ENCODE data around the gene NPSR1. TPM values are rescaled to one million over a fixed set of nuclear protein-coding genes. Genes with fewer than 3 reads are reported as not detected.

The NPSR1 gene
- total and polyA plus RNA-seq, 9 of the 15 experiments (the other 6 are each of a cell fraction or from before 2014, with no cell fraction given), result not detected

DNA sequence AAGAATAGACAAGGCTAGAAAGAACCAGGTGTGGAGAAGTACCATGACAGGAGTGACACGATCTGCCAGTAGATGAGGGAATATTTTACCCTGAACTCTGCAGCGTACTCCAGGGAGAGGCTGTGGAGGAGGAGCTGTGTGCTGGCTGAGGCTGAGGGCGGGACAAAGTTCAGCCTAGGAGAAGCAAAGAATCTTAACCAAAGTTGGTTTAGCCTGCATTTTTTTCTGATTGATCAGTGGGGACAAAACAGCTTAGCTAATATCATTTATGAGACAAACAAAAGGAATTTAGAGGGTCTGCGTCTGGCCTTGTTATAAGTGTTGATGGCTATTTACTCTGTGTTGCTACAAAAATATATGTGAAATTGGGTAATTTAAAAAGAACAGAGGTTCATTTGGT is 5.2 kb upstream of the NPSR1 start:
- CTCF ChIA-PET (ENCODE audit: low intra/inter-chr PET ratio), result no interaction called here
- H3K36me3 ChIP-seq (ENCODE audit: control insufficient read depth, insufficient read depth, low read length), result no peaks in the 10 kb centered on the region
- no peaks in the 10 kb centered on the region for H3K9me1 ChIP-seq (ENCODE audit: control insufficient read depth, insufficient read depth, low read length)
- H4K20me1 ChIP-seq (replicated peaks; ENCODE audit: control insufficient read depth, insufficient read depth, low read length), result no peaks in the 10 kb centered on the region
- no peaks in the 10 kb centered on the region for H3K4me1 ChIP-seq (replicated peaks in 1 of 2; ENCODE audit: control insufficient read depth in 2 of 2, insufficient read depth in 2 of 2, low read length in 2 of 2)
- no peak overlapping the region for H3K4me2 ChIP-seq (ENCODE audit: insufficient read depth, low read length)
- in situ Hi-C loops (cut with MboI), result no loop called here
- no peak overlapping the region for H2AFZ ChIP-seq (ENCODE audit: low read depth, low read length)
- intact Hi-C loops (cut with micrococcal nuclease), result no loop called here
- DNase-seq (ENCODE audit: extremely low read depth in 1 of 4, low spot score in 3 of 4), result no peak
- no peak for FAIRE-seq
- no TSS peak for BruUV-seq (replicated peaks)
- no peaks in the 10 kb centered on the region for H3K27me3 ChIP-seq (ENCODE audit: control insufficient read depth in 2 of 2, insufficient read depth in 2 of 2, low read length in 2 of 2)
- 3% methylated on average over 4 of the region's 4 CpGs for WGBS (ENCODE audit: insufficient coverage, low coverage, missing lambda C conversion rate)
- POLR2A ChIA-PET, result no interaction called here
- ATAC-seq, result no peak
- no peak overlapping the region for H3K27ac ChIP-seq (ENCODE audit: extremely low read depth, low read depth, low read length)
- H3K9ac ChIP-seq (ENCODE audit: insufficient read depth in 1 of 2, low read depth in 2 of 2, low read length in 2 of 2), result no peak overlapping the region
- no peaks in the 10 kb centered on the region for H3K79me2 ChIP-seq (ENCODE audit: control insufficient read depth, insufficient read depth, low read length)
- H3K4me3 ChIP-seq, result no peak overlapping the region
- TF ChIP-seq RBM39 (optimal IDR thresholded peaks at IDR 0.05; ENCODE audit: low read depth, low read length) (no peak), HEY1 (CRISPR knock-in tag; IDR thresholded peaks at IDR 0.05; ENCODE audit: borderline replicate concordance) (no peak), ZNF707 (CRISPR knock-in tag; conservative IDR thresholded peaks at IDR 0.05) (no peak), ZFX (CRISPR knock-in tag; IDR thresholded peaks at IDR 0.05) (no peak), ZKSCAN8 (CRISPR knock-in tag; IDR thresholded peaks at IDR 0.05) (no peak), TSC22D4 (tag; IDR thresholded peaks at IDR 0.05) (no peak), CSDE1 (IDR thresholded peaks at IDR 0.05) (no peak), THRAP3 (IDR thresholded peaks at IDR 0.05; ENCODE audit: borderline replicate concordance) (no peak), SREBF1 (IDR thresholded peaks at IDR 0.05; ENCODE audit: borderline replicate concordance, low read depth, low read length) (no peak), ZNF253 (CRISPR knock-in tag; conservative IDR thresholded peaks at IDR 0.05) (no peak), KDM2B (CRISPR knock-in tag; IDR thresholded peaks at IDR 0.05) (no peak), SNIP1 (IDR thresholded peaks at IDR 0.05; ENCODE audit: low read depth) (no peak), ZNF57 (CRISPR knock-in tag; IDR thresholded peaks at IDR 0.05) (no peak), ZC3H8 (IDR thresholded peaks at IDR 0.05) (no peak), ZNF668 (CRISPR knock-in tag; IDR thresholded peaks at IDR 0.05) (no peak), ZNF695 (CRISPR knock-in tag; IDR thresholded peaks at IDR 0.05) (no peak), SMARCE1 (IDR thresholded peaks at IDR 0.05) (no peak), KAT7 (CRISPR knock-in tag; IDR thresholded peaks at IDR 0.05; ENCODE audit: borderline replicate concordance) (no peak)
- no peaks in the 10 kb centered on the region for H3K9me3 ChIP-seq (replicated peaks; ENCODE audit: control insufficient read depth, insufficient read depth, low read depth, low read length)

All from K562 (cell line).